HG03439 (cell line): ENCODE data around the gene HIBCH.
"Not testable (repeated sequence)": the region's sequence is repeated elsewhere in the genome, so short reads cannot be mapped to it uniquely, and the experiment has no call there.

Experiments
- ATAC-seq: cut with Tn5 transposase; IDR thresholded peaks from one replicate; pipeline ENCODE4 v1.9.1; 2021; ENCODE audit warnings: mild to moderate bottlenecking, moderate library complexity; ENCODE audit not compliant: unreplicated experiment

Gene HIBCH

DNA sequence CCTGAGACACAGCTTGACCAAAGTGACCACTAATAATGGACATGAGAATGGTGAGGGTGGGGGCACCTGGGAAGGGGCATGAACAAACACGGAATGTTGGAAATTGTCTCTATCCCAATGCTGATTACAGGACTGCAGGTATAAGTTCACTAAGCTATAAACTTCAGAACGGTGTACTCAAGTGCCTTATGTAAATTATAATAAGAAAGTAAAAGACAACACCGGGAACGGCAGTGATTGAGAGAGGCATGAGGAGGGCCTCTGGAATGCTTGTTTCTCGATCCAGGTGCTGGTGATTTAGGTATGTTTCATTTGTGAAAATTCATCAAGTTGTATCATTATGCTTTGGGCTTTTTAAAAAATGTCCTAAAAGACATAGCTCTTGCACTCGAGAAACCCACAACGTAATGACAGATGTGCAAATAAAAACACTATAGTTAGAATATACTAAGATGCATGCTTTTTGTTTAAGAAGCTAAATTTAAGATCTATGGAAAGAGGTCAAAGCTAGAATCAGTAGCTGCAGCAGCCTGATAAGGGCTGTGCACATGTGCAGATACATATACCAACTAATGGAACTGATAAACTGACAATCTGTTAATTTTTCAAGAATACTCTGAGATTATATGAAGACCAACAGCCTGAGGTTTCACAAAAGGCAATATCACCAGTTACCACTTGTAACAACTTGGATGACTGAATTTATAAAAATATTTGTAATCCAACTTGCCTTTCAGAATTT, 7.6 kb downstream of the HIBCH start:
- no peak for ATAC-seq

DNA sequence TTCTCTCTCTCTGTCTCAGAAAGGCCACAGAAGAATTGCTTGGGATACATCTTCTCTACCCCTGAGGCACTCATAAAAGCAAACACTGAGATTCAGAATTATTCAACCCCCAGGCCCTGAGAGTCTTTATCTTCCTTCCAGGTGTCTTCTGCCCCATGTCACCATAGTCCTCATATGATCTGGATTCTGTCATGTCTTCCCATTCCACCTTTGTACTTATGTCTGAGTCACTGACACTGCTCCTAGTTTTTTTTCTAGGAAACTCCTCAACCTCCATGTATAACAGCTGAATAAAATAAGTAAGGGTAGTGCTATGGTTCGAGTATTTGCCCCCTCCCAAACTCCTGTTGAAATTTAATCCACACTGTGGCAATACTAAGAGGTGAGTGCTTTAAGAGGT, 11.6 kb downstream of the HIBCH start:
- ATAC-seq = no peak

- ATAC-seq = no peak
These were observed 15.2 kb downstream of the HIBCH start for GRCh38 chr2:190304404-190304803.

DNA sequence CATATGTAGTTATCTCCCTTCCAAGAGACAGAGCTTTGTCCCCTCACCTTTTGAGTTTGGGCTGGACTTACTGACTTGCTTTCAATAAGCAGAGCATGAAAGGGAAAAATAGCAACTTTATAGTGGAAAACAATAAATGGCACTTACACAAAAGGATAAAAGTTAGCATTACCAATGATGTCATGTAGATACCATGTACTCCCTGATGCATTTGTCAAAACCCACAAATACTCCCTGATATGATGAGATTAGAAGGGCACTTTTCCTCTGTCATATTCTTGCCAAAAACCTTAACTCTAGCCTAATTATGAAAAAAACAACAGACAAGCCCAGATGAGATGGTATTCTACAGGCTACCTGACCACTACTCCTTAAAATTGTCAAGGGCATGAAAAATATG, 16.0 kb downstream of the HIBCH start:
- no peak for ATAC-seq

GRCh38 chr2:190302052-190302451, 17.6 kb downstream of the HIBCH start:
- no peak for ATAC-seq

- no peak for ATAC-seq
These were observed 18.6 kb downstream of the HIBCH start for GRCh38 chr2:190301032-190301431.

DNA sequence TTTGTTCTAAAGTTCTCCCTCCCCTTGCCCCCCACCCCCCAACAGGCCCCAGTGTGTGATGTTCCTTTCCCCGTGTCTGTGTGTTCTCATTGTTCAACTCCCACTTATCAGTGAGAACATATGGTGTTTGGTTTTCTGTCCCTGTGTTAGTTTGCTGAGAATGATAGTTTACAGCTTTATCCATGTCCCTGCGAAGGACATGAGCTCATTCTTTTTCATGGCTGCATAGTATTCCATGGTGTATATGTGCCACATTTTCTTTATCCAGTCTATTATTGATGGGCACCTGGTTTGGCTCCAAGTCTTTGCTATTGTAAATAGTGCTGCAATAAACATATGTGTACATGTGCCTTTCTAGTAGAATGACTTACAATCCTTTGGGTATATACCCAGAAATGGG, 21.7 kb downstream of the HIBCH start:
- ATAC-seq = not testable (repeated sequence)

GRCh38 chr2:190283783-190284182, 35.8 kb downstream of the HIBCH start:
- no peak for ATAC-seq

- ATAC-seq = no peak
These were observed 38.9 kb downstream of the HIBCH start for GRCh38 chr2:190280565-190281350.

DNA sequence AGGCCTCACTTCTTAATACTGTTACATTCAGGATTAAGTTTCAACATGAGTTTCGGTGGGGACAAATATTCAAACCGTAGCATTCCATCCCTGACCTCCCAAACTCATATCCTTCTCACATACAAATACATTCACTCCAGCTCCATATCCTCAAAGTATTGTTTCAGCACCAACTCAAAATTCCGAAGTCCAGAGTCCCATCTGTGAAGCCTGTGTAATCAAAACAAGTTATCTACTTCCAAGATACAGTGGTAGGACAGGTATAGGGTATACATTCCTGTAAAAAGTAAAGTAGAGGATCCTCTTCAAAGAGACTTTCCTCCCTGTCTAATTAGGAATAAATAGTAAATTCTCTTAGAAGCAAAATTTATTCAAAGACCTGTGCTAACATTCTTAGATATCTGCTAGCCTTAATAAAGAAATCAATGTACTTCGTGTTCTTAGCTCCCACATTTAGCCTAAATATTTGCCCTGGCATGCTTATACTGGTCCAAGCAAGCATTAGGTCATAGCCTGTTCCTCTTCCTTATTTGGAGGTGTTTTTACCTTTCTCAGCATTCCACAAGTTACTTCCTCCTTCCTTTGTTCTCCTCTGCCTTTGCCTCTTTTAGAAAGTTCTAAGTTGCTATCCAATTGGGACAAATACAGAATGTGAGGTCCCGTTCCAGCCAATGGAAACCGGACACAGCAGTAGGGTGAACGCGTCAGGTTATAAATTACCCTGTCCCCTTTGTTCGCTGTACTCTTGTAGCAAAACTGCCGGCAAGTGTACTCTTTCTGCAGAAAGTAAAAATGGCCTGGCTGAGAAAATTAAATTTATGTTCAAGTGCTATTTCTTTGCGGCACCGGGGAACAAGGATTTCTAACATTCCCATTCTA, 40.1 kb downstream of the HIBCH start:
- ATAC-seq = not testable (repeated sequence)

DNA sequence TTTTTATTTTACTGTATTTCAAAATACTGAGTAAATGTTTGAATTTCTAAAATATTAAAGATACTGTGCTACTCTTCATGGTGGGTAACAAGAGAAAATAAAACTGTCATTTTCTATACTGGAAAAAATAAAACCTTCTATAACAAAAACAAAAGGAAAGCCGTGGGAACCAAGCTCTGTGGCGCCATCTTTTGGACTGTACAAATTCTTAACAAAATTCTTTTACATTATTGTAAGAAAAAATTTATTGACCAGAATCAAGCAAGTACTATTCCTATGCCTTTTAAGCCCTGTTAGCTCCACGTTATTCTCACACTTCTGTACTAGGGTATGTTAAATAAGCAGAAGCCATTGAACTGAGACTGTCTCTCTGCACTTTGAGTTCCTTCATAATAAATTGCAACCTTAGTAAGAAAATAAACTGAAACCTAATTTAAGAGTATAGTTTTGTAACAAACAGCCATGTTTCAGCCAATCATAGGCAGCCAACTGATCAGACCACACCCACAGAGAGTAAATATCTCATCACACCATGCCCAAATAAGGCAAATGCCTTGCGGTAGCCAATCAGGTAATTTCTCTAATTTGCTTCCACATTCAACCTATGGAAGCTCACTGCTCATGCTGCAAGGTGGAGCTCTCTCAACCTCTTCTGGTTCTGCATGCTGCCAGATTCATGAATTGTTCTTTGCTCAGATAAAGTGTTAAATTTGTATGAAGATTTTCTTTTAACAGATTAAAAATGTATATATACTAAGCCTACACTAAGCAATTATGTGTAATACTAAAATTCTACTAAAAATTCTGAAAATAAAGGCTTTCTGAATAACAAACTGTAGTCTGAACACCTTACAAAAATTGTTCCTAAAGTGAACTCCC, 42.2 kb downstream of the HIBCH start:
- ATAC-seq = no peak

GRCh38 chr2:190272457-190272842, 47.2 kb downstream of the HIBCH start:
- no peak for ATAC-seq

DNA sequence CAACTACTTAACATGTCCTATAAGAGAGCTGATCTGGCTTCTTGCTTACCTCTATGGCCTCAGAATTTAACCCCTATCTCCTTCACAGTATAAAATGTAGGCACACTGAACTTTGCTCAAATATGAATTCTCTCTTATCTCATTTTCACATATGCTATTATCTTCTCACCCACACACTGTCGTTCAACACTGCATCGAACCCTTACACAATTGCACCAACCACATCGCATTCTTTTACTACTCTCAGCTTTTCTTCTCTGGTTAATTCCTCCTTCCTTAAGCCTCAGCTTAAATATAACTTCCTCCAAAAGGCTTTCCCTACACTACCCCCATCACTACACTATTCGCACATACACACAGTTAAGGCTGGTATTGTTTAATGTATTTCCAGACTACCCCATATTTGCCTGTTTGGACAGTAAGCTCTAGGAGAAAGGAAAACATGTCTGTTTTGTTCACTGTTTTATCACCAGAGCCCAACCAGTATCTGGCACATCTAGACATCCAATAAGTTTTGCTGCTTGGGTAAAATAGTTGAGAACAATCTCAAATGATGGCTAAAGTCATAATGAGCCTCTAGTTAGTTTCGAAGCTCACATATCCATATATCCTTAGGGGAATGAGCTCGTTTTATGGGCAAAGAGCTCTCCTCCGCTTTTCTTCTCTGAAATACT, 47.7 kb downstream of the HIBCH start:
- no peak for ATAC-seq

GRCh38 chr2:190270298-190270697, 49.3 kb downstream of the HIBCH start:
- ATAC-seq = no peak

GRCh38 chr2:190269699-190270098, 49.9 kb downstream of the HIBCH start:
- ATAC-seq = not testable (repeated sequence)

DNA sequence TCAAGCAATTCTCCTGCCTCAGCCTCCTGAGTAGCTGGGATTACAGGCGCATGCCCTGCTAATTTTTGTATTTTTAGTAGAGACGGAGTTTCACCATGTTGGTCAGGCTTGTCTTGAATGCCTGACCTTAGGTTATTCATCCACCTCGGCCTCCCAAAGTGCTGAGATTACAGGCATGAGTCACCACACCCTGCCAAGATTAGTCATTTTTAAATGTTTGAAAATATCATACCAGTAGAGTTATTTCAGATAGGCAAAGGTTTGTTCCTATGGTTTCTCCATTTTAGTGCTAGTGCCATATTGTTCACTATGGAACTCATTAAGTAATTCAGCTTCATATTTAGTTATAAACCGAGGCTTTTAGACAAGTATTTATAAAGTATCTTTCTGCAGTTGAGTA, 52.3 kb downstream of the HIBCH start:
- ATAC-seq = no peak

- ATAC-seq = no peak
These were observed 53.3 kb downstream of the HIBCH start for GRCh38 chr2:190266314-190266713.

- ATAC-seq = no peak
These were observed 57.8 kb downstream of the HIBCH start for GRCh38 chr2:190261851-190262250.

DNA sequence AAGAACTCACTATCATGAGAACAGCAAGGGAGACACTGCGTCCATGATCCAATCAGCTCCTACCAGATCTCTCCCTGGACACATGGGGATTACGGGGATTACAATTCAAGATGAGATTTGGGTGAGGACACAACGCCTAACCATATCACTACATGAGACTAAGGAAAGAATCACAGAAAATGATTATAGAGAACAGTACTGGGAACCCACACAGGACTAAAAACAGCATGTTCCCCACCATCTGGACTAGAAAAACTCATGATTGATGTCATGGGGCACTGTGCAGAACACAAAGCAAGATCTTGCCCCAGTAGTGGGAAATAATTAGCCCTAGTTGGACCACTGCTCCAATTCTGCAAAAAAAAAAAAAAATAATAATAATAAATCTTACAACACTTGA, 63.5 kb downstream of the HIBCH start:
- no peak for ATAC-seq

- ATAC-seq = no peak
These were observed 64.0 kb downstream of the HIBCH start for GRCh38 chr2:190255676-190256075.
